SIG-M5 treated with dmso at 0.1 percent for 504 hours (cell line): ENCODE data around the gene CHAC1.
"Not testable (repeated sequence)": the region's sequence is repeated elsewhere in the genome, so short reads cannot be mapped to it uniquely, and the experiment has no call there.

Source experiments
- DNase-seq: peaks from one replicate; lab custom pipeline; 2025; ENCODE audit not compliant: unreplicated experiment; lab: John Stamatoyannopoulos, UW

CHAC1 gene

GRCh38 chr15:40936709-40937666 lies 16.3 kb upstream of the CHAC1 start:
- DNase-seq, result no peak

GRCh38 chr15:40937762-40938535 lies 15.3 kb upstream of the CHAC1 start:
- DNase-seq, result peak; percentile 45

- DNase-seq, result no peak
Observed at GRCh38 chr15:40938536-40938870, 14.8 kb upstream of the CHAC1 start.

GRCh38 chr15:40940296-40940801 lies 12.9 kb upstream of the CHAC1 start:
- no peak for DNase-seq

GRCh38 chr15:40941068-40941527 lies 12.2 kb upstream of the CHAC1 start:
- DNase-seq, result no peak

- DNase-seq, result peak; percentile 68
Observed at GRCh38 chr15:40941528-40942336, 11.5 kb upstream of the CHAC1 start.

- DNase-seq, result peak; percentile 80
Observed at GRCh38 chr15:40942337-40942854, 10.9 kb upstream of the CHAC1 start.

GRCh38 chr15:40942878-40943277 lies 10.4 kb upstream of the CHAC1 start:
- DNase-seq, result no peak

- no peak for DNase-seq
Observed at GRCh38 chr15:40943764-40944365, 9.4 kb upstream of the CHAC1 start.

- no peak for DNase-seq
Observed at GRCh38 chr15:40944510-40945296, 8.6 kb upstream of the CHAC1 start.

GRCh38 chr15:40948706-40949473 lies 4.4 kb upstream of the CHAC1 start:
- DNase-seq, result no peak

GRCh38 chr15:40949756-40950207 lies 3.5 kb upstream of the CHAC1 start:
- no peak for DNase-seq

GRCh38 chr15:40951764-40952163 lies 1.5 kb upstream of the CHAC1 start:
- no peak for DNase-seq

GRCh38 chr15:40952301-40952900 lies 870 bp upstream of the CHAC1 start:
- no peak for DNase-seq

GRCh38 chr15:40953713-40954074 lies 423 bp downstream of the CHAC1 start:
- DNase-seq, result no peak

GRCh38 chr15:40954158-40954848 lies 1.0 kb downstream of the CHAC1 start:
- not testable (repeated sequence) for DNase-seq

- no peak for DNase-seq
Observed at GRCh38 chr15:40955141-40955903, 2.1 kb downstream of the CHAC1 start.
